GM12878 (cell line): ENCODE results near the gene SDF4. TPM values are rescaled to one million over a fixed set of nuclear protein-coding genes. Genes with fewer than 3 reads are reported as not detected.

Experiments used
- ATAC-seq: fragments of 200-7000 bp; cut with Tn5 transposase; 3 replicates; pipeline ENCODE4 v1.9.1; 2020; ENCODE audit warnings: mild to moderate bottlenecking, moderate library complexity
- BruUV-seq: library from RNA; stranded (reverse); fragments of 400-500 nt; replicated peaks from 2 replicates; lab custom pipeline; 2021; lab: Mats Ljungman, UMichigan
- CTCF ChIA-PET: fragments of 300-600 bp; sonication (Branson Sonifier 250); formaldehyde crosslinking; extraction: SDS; loops from one replicate; lab custom pipeline; 2021; ENCODE audit warnings: inconsistent platforms; lab: Yijun Ruan, JAX
- POLR2A ChIA-PET: fragments of 350-600 bp; formaldehyde crosslinking; extraction: SDS; loops from one replicate; lab custom pipeline; 2021; ENCODE audit warnings: inconsistent platforms; lab: Charles Lee
- RAD21 ChIA-PET: fragments of 300-600 bp; sonication (Branson Sonifier 250); formaldehyde crosslinking; loops from one replicate; lab custom pipeline; 2023; ENCODE audit warnings: antibody characterized with exemption; ENCODE audit not compliant: unreplicated experiment; lab: Charles Lee
- SMC1A ChIA-PET: fragments of 300-600 bp; sonication (Branson Sonifier 250); formaldehyde crosslinking; loops from one replicate; lab custom pipeline; 2023; ENCODE audit not compliant: unreplicated experiment, uncharacterized antibody; lab: Charles Lee
- DNase-seq: peaks from one replicate; pipeline ENCODE4 v3.0.0-alpha.2; 2011; ENCODE audit warnings: low read depth, low spot score
- FAIRE-seq: peaks from 3 replicates; lab custom pipeline; 2011; peaks lifted over from hg19 to GRCh38; lab: Jason Lieb, UNC
- H2AFZ ChIP-seq: 2 replicates; pipeline ENCODE4 v1.6.0; 2011; ENCODE audit warnings: low read depth, low read length, control low read depth; ENCODE audit not compliant: control insufficient read depth
- H3K27ac ChIP-seq: 2 replicates; pipeline ENCODE4 v1.5.1; 2011; ENCODE audit warnings: control low read depth; ENCODE audit not compliant: control insufficient read depth, insufficient read depth
- H3K27me3 ChIP-seq, 2 experiments: replicated peaks in 1 of 2; 2 replicates each; pipeline versions ENCODE4 v1.6.0 to v1.6.1; 2011; ENCODE audit warnings: low read length in 1 of 2; ENCODE audit not compliant: control insufficient read depth in 2 of 2, insufficient read depth in 2 of 2
- H3K36me3 ChIP-seq, 2 experiments: 2 replicates each; pipeline ENCODE4 v1.5.1; 2011; ENCODE audit warnings: low read length in 1 of 2; ENCODE audit not compliant: control insufficient read depth in 2 of 2, insufficient read depth in 2 of 2
- H3K4me1 ChIP-seq: 2 replicates; pipeline ENCODE4 v1.6.1; 2011; ENCODE audit warnings: mild to moderate bottlenecking, low read length, moderate library complexity, mixed read lengths; ENCODE audit not compliant: control insufficient read depth, insufficient read depth
- H3K4me2 ChIP-seq: 2 replicates; pipeline ENCODE4 v1.6.0; 2011; ENCODE audit warnings: control low read depth; ENCODE audit not compliant: control insufficient read depth, insufficient read depth
- H3K4me3 ChIP-seq: fragments of 200-600 bp; sonication (generic); 2 replicates; pipeline ENCODE4 v1.5.1; 2016
- H3K79me2 ChIP-seq: 2 replicates; pipeline ENCODE4 v1.6.0; 2011; ENCODE audit warnings: low read length; ENCODE audit not compliant: control insufficient read depth, insufficient read depth
- H3K9ac ChIP-seq: 2 replicates; pipeline ENCODE4 v1.8.0; 2011; ENCODE audit warnings: low read length, control low read depth, mixed read lengths; ENCODE audit not compliant: control insufficient read depth, insufficient read depth
- H3K9me3 ChIP-seq: replicated peaks from 3 replicates; pipeline ENCODE4 v1.5.1; 2011; ENCODE audit warnings: mild to moderate bottlenecking, low read length; ENCODE audit not compliant: control insufficient read depth, insufficient read depth
- H4K20me1 ChIP-seq: 2 replicates; pipeline ENCODE4 v1.6.0; 2011; ENCODE audit not compliant: control insufficient read depth, insufficient read depth
- ASH2L ChIP-seq: fragments of 300-600, 200-600 bp; sonication (generic); IDR thresholded peaks from 2 replicates; pipeline ENCODE4 v1.6.1; 2017; ENCODE audit warnings: low read depth, mild to moderate bottlenecking, borderline replicate concordance
- BRCA1 ChIP-seq: IDR thresholded peaks from 2 replicates; pipeline ENCODE4 v1.6.1; 2011; ENCODE audit warnings: low read depth, low read length, improper control_type of control experiment
- CHD1 ChIP-seq: IDR thresholded peaks from 2 replicates; pipeline ENCODE4 v1.6.1; 2012; ENCODE audit warnings: low read depth, low read length, improper control_type of control experiment
- CREM ChIP-seq: IDR thresholded peaks from 2 replicates; pipeline ENCODE4 v1.6.1; 2014; ENCODE audit warnings: antibody characterized with exemption, low read depth
- EP300 ChIP-seq, 2 experiments: fragments of 150-350 bp in 1 of 2; IDR thresholded peaks; 2 replicates each; pipeline ENCODE4 v1.6.1; 2011 to 2012; ENCODE audit warnings: low read depth in 2 of 2, low read length in 2 of 2, borderline replicate concordance in 1 of 2, improper control_type of control experiment in 1 of 2, inconsistent platforms in 1 of 2; ENCODE audit not compliant: control insufficient read depth in 1 of 2
- ESRRA ChIP-seq: IDR thresholded peaks from 2 replicates; pipeline ENCODE4 v1.6.1; 2012; ENCODE audit warnings: mild to moderate bottlenecking, low read length, improper control_type of control experiment
- EZH2 ChIP-seq: IDR thresholded peaks from 2 replicates; pipeline ENCODE4 v1.6.1; 2012; ENCODE audit warnings: low read depth, mild to moderate bottlenecking, control low read depth, inconsistent platforms, low read length, borderline replicate concordance; ENCODE audit not compliant: control insufficient read depth
- FOXK2 ChIP-seq: fragments of 450-650 bp; IDR thresholded peaks from 2 replicates; pipeline ENCODE4 v1.6.1; 2017; ENCODE audit warnings: mild to moderate bottlenecking, moderate library complexity
- FOXM1 ChIP-seq: IDR thresholded peaks from 2 replicates; pipeline ENCODE4 v1.6.1; 2012; ENCODE audit warnings: low read depth, mild to moderate bottlenecking, inconsistent platforms, low read length, moderate library complexity
- HCFC1 ChIP-seq: fragments of 150-350 bp; IDR thresholded peaks from 2 replicates; pipeline ENCODE4 v1.6.1; 2014; ENCODE audit warnings: low read length
- MXI1 ChIP-seq: fragments of 150-350 bp; IDR thresholded peaks from 2 replicates; pipeline ENCODE4 v1.6.1; 2011; ENCODE audit warnings: low read depth, mild to moderate bottlenecking, inconsistent platforms, low read length, improper control_type of control experiment
- NFYB ChIP-seq: IDR thresholded peaks from 2 replicates; pipeline ENCODE4 v1.6.1; 2011; ENCODE audit warnings: low read depth, mild to moderate bottlenecking, low read length, improper control_type of control experiment, moderate library complexity; ENCODE audit not compliant: insufficient read depth
- PAX8 ChIP-seq: fragments of 450-650 bp; IDR thresholded peaks from 2 replicates; pipeline ENCODE4 v1.6.1; 2017; ENCODE audit warnings: mild to moderate bottlenecking, moderate library complexity
- SP1 ChIP-seq: IDR thresholded peaks from one replicate; pipeline ENCODE4 v1.6.1; 2011; ENCODE audit warnings: low read depth, low read length
- ZNF207 ChIP-seq: fragments of 450-650 bp; IDR thresholded peaks from 2 replicates; pipeline ENCODE4 v1.6.1; 2014; ENCODE audit warnings: antibody characterized with exemption, mild to moderate bottlenecking, borderline replicate concordance
- ZZZ3 ChIP-seq: IDR thresholded peaks from 2 replicates; pipeline ENCODE4 v1.6.1; 2011; ENCODE audit warnings: low read depth; ENCODE audit not compliant: control insufficient read depth, insufficient read length
- WGBS: methylation state at CpG from one replicate; pipeline ENCODE4 v1.1.6; 2016; ENCODE audit warnings: low lambda C conversion rate; ENCODE audit not compliant: insufficient replicate concordance, insufficient coverage; ENCODE audit errors: missing lambda C conversion rate; 5-methylcytosine and 5-hydroxymethylcytosine counted together
- in situ Hi-C: fragments of 300-500 bp; cut with MboI; formaldehyde crosslinking; loops from 9 replicates; pipeline ENCODE4 v1.14.3; 2018; ENCODE audit warnings: mixed read lengths
- intact Hi-C: fragments of 100-400 bp; cut with micrococcal nuclease; formaldehyde crosslinking; loops from one replicate; pipeline ENCODE4 v1.14.2; 2022; ENCODE audit not compliant: unreplicated experiment
- polyA plus RNA-seq, 11 experiments: library from polyadenylated mRNA; depleted of rRNA in 4 of 11; unstranded in 6 of 11; stranded (reverse) in 5 of 11; fragments of >200 nt; fragmentation: Nextera tagmentation in 4 of 11; fragmentation: Illumina TruSeq in 1 of 11; extraction: Ambion mirVana in 4 of 11; extraction: Trizol in 1 of 11; gene quantifications; 1 replicate in 1 of 11; 2 replicates in 10 of 11; pipeline versions ENCODE4 v1.2.1 to v1.2.3, GENCODE V29; 2011 to 2016; ENCODE audit warnings: inconsistent platforms in 2 of 11, missing spikeins in 2 of 11, low read depth in 1 of 11
- total RNA-seq, 4 experiments: library from RNA; depleted of rRNA in 3 of 4; stranded (reverse); fragments of >200 nt in 3 of 4; fragmentation: Illumina TruSeq in 1 of 4; extraction: Trizol in 1 of 4; gene quantifications; 2 replicates each; pipeline versions ENCODE4 v1.2.1 to v1.2.3, GENCODE V29; 2013 to 2021
- TF ChIP-seq, protein P1 (sequence below): fragments of 450-650 bp; formaldehyde crosslinking; IDR thresholded peaks from 2 replicates; pipeline ENCODE4 v1.4.0; 2020; ENCODE audit warnings: mild to moderate bottlenecking, moderate library complexity
- TF ChIP-seq, protein P2 (sequence below): IDR thresholded peaks from 2 replicates; pipeline ENCODE4 v1.6.1; 2011; ENCODE audit warnings: mild to moderate bottlenecking, low read depth, low read length, moderate library complexity; ENCODE audit not compliant: insufficient replicate concordance
- TF ChIP-seq, protein P3 (sequence below): IDR thresholded peaks from 2 replicates; pipeline ENCODE4 v1.6.1; 2012; ENCODE audit warnings: low read depth, low read length, improper control_type of control experiment

SDF4 gene
- total and polyA plus RNA-seq, 10 of the 15 experiments (the other 5 are each of a cell fraction or from before 2014, with no cell fraction given), result 0.44 to 97.2 (median 40.2) TPM

DNA sequence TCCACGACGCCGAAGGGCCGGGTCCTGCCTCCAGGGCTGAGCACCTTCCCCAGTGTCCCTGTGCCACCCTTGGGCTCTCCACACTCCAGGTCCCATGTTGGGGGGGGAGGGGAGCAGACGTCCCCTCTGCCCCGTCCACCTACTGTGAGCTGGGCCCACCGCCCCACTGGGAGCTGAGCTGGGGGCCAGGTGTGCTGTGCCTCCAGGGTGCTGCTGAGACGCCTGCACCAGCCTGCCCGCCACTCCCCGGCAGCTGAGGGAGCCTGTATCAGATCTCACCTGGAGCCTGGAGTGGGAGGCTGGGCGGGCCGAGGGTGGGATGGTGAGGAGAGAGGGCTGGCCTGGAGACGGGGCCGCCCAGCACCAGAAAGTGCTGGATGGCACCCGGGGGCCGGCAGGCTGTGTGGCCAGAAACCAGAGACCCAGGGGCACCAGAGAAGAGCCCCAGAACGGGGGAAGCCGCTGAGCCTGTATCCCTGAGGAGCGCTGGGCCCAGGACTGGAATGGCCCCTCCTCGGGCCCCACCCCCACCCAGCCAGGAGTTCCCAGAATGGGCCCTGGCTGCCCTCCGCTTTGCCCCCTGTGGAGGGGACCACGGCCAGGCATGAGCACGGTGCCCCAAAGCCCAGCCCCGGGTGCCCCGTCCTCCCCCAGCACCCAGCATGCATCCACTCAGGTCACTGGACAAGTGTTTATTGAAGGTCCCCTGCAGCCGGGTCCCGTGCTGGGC, 28.8 kb downstream of the SDF4 start:
- no TSS peak for BruUV-seq
- ChIA-PET RAD21 (no interaction called here), POLR2A (no interaction called here), SMC1A (no interaction called here), CTCF (no interaction called here)
- H3K79me2 ChIP-seq, result no peaks in the 10 kb centered on the region
- no peaks in the 10 kb centered on the region for H3K9me3 ChIP-seq
- H3K27me3 ChIP-seq, result peaks cover 0 to 8% of the 10 kb centered on the region in 2 experiments; a peak in 1 of 4 replicates
- H3K4me3 ChIP-seq, result no peak overlapping the region
- H3K9ac ChIP-seq, result no peak overlapping the region
- in situ Hi-C loops, result no loop called here
- no peaks in the 10 kb centered on the region for H3K36me3 ChIP-seq
- no peak overlapping the region for H3K4me2 ChIP-seq
- no peak overlapping the region for H2AFZ ChIP-seq
- intact Hi-C loops, result no loop called here
- FAIRE-seq (no peak), DNase-seq (no peak), ATAC-seq (no peak)
- no peaks in the 10 kb centered on the region for H4K20me1 ChIP-seq
- TF ChIP-seq HCFC1 (no peak), SP1 (no peak), CREM (no peak), MXI1 (no peak), ZNF207 (no peak), BRCA1 (no peak), ASH2L (no peak), ZZZ3 (no peak), PAX8 (no peak), ESRRA (no peak), FOXK2 (no peak), EP300 (IDR thresholded peaks at IDR 0.05; ENCODE audit: borderline replicate concordance in 1 of 2, control insufficient read depth in 1 of 2, low read depth in 2 of 2, low read length in 2 of 2) (no peak), NFYB (no peak), EZH2 (no peak), CHD1 (no peak), FOXM1 (no peak)
- TF ChIP-seq, protein P1, sequence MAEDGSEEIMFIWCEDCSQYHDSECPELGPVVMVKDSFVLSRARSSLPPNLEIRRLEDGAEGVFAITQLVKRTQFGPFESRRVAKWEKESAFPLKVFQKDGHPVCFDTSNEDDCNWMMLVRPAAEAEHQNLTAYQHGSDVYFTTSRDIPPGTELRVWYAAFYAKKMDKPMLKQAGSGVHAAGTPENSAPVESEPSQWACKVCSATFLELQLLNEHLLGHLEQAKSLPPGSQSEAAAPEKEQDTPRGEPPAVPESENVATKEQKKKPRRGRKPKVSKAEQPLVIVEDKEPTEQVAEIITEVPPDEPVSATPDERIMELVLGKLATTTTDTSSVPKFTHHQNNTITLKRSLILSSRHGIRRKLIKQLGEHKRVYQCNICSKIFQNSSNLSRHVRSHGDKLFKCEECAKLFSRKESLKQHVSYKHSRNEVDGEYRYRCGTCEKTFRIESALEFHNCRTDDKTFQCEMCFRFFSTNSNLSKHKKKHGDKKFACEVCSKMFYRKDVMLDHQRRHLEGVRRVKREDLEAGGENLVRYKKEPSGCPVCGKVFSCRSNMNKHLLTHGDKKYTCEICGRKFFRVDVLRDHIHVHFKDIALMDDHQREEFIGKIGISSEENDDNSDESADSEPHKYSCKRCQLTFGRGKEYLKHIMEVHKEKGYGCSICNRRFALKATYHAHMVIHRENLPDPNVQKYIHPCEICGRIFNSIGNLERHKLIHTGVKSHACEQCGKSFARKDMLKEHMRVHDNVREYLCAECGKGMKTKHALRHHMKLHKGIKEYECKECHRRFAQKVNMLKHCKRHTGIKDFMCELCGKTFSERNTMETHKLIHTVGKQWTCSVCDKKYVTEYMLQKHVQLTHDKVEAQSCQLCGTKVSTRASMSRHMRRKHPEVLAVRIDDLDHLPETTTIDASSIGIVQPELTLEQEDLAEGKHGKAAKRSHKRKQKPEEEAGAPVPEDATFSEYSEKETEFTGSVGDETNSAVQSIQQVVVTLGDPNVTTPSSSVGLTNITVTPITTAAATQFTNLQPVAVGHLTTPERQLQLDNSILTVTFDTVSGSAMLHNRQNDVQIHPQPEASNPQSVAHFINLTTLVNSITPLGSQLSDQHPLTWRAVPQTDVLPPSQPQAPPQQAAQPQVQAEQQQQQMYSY, result no peak
- TF ChIP-seq, protein P2, sequence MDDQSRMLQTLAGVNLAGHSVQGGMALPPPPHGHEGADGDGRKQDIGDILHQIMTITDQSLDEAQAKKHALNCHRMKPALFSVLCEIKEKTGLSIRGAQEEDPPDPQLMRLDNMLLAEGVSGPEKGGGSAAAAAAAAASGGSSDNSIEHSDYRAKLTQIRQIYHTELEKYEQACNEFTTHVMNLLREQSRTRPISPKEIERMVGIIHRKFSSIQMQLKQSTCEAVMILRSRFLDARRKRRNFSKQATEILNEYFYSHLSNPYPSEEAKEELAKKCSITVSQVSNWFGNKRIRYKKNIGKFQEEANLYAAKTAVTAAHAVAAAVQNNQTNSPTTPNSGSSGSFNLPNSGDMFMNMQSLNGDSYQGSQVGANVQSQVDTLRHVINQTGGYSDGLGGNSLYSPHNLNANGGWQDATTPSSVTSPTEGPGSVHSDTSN, result no peak
- TF ChIP-seq, protein P3, sequence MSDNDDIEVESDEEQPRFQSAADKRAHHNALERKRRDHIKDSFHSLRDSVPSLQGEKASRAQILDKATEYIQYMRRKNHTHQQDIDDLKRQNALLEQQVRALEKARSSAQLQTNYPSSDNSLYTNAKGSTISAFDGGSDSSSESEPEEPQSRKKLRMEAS, result no peak
- 51% methylated on average over 24 of the region's 27 CpGs for WGBS
- H3K27ac ChIP-seq, result no peak overlapping the region
- peaks cover 19% of the 10 kb centered on the region for H3K4me1 ChIP-seq
